ENCODE results near the gene GABBR2.

DNA sequence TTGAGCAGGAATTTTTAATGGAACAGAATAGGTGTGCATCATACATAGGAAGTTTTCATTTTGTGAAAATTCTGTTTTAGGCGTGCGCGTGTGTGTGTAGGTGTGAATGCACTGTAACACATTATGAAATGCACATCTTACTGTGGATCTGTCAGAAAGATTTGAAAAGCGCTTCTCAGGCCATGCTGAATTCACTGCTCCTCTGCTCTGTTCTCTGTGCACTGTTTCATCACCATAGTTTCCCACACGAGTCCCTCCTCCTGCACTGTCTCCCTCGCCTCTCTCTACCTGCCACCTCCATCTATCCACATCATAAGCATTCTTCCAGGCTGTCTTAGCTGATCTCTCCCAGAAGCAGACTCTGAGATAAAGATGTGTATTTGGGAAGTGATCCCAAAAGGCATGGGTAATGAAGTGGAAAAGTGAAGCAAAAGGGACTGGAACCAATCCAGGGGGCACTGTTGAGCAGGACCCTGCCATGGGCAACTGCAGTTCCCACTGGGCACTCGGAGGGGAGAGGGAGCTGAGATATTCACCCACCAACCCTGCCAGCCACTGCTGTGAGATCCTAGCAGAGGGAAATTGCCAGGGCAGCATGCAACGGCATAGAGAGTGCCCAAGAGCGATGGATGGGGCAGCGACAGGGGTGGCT lies 65.9 kb downstream of the GABBR2 start:
- TF ChIP-seq POLR2A (IDR thresholded peaks at IDR 0.05) = no peak
- TF ChIP-seq, protein P1, sequence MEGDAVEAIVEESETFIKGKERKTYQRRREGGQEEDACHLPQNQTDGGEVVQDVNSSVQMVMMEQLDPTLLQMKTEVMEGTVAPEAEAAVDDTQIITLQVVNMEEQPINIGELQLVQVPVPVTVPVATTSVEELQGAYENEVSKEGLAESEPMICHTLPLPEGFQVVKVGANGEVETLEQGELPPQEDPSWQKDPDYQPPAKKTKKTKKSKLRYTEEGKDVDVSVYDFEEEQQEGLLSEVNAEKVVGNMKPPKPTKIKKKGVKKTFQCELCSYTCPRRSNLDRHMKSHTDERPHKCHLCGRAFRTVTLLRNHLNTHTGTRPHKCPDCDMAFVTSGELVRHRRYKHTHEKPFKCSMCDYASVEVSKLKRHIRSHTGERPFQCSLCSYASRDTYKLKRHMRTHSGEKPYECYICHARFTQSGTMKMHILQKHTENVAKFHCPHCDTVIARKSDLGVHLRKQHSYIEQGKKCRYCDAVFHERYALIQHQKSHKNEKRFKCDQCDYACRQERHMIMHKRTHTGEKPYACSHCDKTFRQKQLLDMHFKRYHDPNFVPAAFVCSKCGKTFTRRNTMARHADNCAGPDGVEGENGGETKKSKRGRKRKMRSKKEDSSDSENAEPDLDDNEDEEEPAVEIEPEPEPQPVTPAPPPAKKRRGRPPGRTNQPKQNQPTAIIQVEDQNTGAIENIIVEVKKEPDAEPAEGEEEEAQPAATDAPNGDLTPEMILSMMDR (IDR thresholded peaks at IDR 0.05) = no peak

Data from breast epithelium (tissue), 3 donors.